Measurements from ENCODE around the gene ISOC1. TPM values are rescaled to one million over a fixed set of nuclear protein-coding genes. Genes with fewer than 3 reads are reported as not detected.

The ISOC1 gene
- total RNA-seq, 4 donors from 2014 or later = 31.2 to 149 (median 82.5) TPM

GRCh38 chr5:129118826-129119225 lies 24.3 kb downstream of the ISOC1 start:
- Histone ChIP-seq H3K36me3 (peaks cover 0 to 18% of the 10 kb centered on the region in 2 donors), H3K9me3 (no peaks in the 10 kb centered on the region), H3K27ac (no peak overlapping the region), H3K4me1 (peaks cover 0 to 7% (median 0%) of the 10 kb centered on the region in 3 donors), H3K27me3 (no peaks in the 10 kb centered on the region), H3K4me3 (no peak overlapping the region)
- no peak for ATAC-seq
- 75 to 83% methylated on average over 2 of the region's 2 CpGs for WGBS, 2 donors (ENCODE audit: low coverage in 1 of 2)
- TF ChIP-seq POLR2A (IDR thresholded peaks at IDR 0.05) = no peak
- TF ChIP-seq CTCF (IDR thresholded peaks at IDR 0.05) = no peak
- no peak for TF ChIP-seq EP300 (IDR thresholded peaks at IDR 0.05)
- no peak for TF ChIP-seq POLR2AphosphoS5 (IDR thresholded peaks at IDR 0.05)

GRCh38 chr5:129120158-129120581 lies 25.6 kb downstream of the ISOC1 start:
- H3K4me3 ChIP-seq = no peak overlapping the region
- H3K36me3 ChIP-seq = peaks cover 0 to 18% of the 10 kb centered on the region in 2 donors
- H3K4me1 ChIP-seq = no peaks in the 10 kb centered on the region
- no peak overlapping the region for H3K27ac ChIP-seq
- no peaks in the 10 kb centered on the region for H3K27me3 ChIP-seq
- no peak for ATAC-seq
- 100% methylated on average over 1 to 2 of the region's 3 CpGs for WGBS, 2 donors (ENCODE audit: low coverage in 1 of 2)
- TF ChIP-seq EP300 (IDR thresholded peaks at IDR 0.05) (no peak), POLR2A (IDR thresholded peaks at IDR 0.05) (no peak), POLR2AphosphoS5 (IDR thresholded peaks at IDR 0.05) (no peak), CTCF (IDR thresholded peaks at IDR 0.05) (no peak)
- H3K9me3 ChIP-seq = no peaks in the 10 kb centered on the region

GRCh38 chr5:129122560-129122959 lies 28.0 kb downstream of the ISOC1 start:
- H3K36me3 ChIP-seq = peaks cover 0 to 7% of the 10 kb centered on the region in 2 donors
- TF ChIP-seq EP300 (IDR thresholded peaks at IDR 0.05) (no peak), POLR2A (IDR thresholded peaks at IDR 0.05) (no peak), CTCF (IDR thresholded peaks at IDR 0.05) (no peak), POLR2AphosphoS5 (IDR thresholded peaks at IDR 0.05) (no peak)
- H3K27ac ChIP-seq = no peak overlapping the region
- no peaks in the 10 kb centered on the region for H3K4me1 ChIP-seq
- ATAC-seq = no peak
- no peak overlapping the region for H3K4me3 ChIP-seq
- no peaks in the 10 kb centered on the region for H3K27me3 ChIP-seq
- no peaks in the 10 kb centered on the region for H3K9me3 ChIP-seq

GRCh38 chr5:129124608-129125007 lies 30.1 kb downstream of the ISOC1 start:
- no peaks in the 10 kb centered on the region for H3K27me3 ChIP-seq
- H3K4me1 ChIP-seq = no peaks in the 10 kb centered on the region
- H3K4me3 ChIP-seq = no peak overlapping the region
- TF ChIP-seq POLR2AphosphoS5 (IDR thresholded peaks at IDR 0.05) (no peak), POLR2A (IDR thresholded peaks at IDR 0.05) (no peak), EP300 (IDR thresholded peaks at IDR 0.05) (no peak), CTCF (IDR thresholded peaks at IDR 0.05) (no peak)
- H3K9me3 ChIP-seq = no peaks in the 10 kb centered on the region
- H3K36me3 ChIP-seq = no peaks in the 10 kb centered on the region
- WGBS, 2 donors (ENCODE audit: low coverage in 1 of 2) = 67% methylated on average over 1 of the region's 1 CpG; no CpG with 5 or more reads in 1 of the 2 donors
- ATAC-seq = no peak
- no peak overlapping the region for H3K27ac ChIP-seq

GRCh38 chr5:129125819-129126218 lies 31.3 kb downstream of the ISOC1 start:
- no peak for ATAC-seq
- Histone ChIP-seq H3K4me3 (no peak overlapping the region), H3K27ac (no peak overlapping the region), H3K36me3 (no peaks in the 10 kb centered on the region), H3K27me3 (no peaks in the 10 kb centered on the region), H3K9me3 (no peaks in the 10 kb centered on the region), H3K4me1 (no peaks in the 10 kb centered on the region)
- TF ChIP-seq POLR2A (IDR thresholded peaks at IDR 0.05) = no peak
- TF ChIP-seq POLR2AphosphoS5 (IDR thresholded peaks at IDR 0.05) = no peak
- WGBS, 2 donors (ENCODE audit: low coverage in 1 of 2) = 67 to 83% methylated on average over 2 of the region's 2 CpGs

Data from gastroesophageal sphincter (tissue), 4 donors.